Measurements from ENCODE around the gene RGS13.

Gene RGS13

GRCh38 chr1:192709544-192709943 is 73.6 kb downstream of the RGS13 start:
- TF ChIP-seq CTCF (IDR thresholded peaks at IDR 0.05; ENCODE audit: low read depth, low read length) = no peak
- DNase-seq (ENCODE audit: extremely low read depth, low read depth) = no peak
